HG03521 (cell line): ENCODE measurements around the gene PPDPF.
A peak's percentile ranks its signal among the peaks of the same experiment; 100 is the strongest.

Experiments
- ATAC-seq: cut with Tn5 transposase; IDR thresholded peaks from one replicate; pipeline ENCODE4 v1.9.1; 2021; ENCODE audit warnings: mild to moderate bottlenecking, moderate library complexity; ENCODE audit not compliant: unreplicated experiment

Gene PPDPF

GRCh38 chr20:63536241-63536977 lies 15.8 kb downstream of the PPDPF start:
- ATAC-seq = no peak

GRCh38 chr20:63536997-63537524 lies 16.5 kb downstream of the PPDPF start, which contains the start of gene PTK6:
PTK6 (minus strand) TSS chr20:63537376; CDS start chr20:63537314, 62 bp downstream.
- ATAC-seq = no peak

- ATAC-seq = peak; percentile 80
Measured at GRCh38 chr20:63537525-63538203, 17.1 kb downstream of the PPDPF start.

- ATAC-seq = no peak
Measured at GRCh38 chr20:63538204-63539091, 17.9 kb downstream of the PPDPF start.

DNA sequence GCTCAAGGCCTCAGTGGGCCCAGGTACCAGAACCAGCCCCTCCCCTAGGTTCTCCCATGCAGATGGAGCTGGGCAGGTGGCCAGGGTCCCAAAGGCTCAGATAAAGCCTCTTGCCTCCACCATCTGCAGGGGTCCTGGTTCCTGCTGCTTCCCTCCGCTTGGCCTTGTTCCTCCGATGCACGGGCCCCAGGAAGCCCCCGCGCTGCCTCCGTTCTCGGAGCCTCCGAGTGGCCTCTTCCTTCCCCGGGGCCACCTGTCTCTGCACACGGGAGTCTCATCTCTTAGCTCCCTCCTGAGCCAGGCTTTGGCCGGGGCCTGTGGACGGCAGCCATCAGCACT lies 18.5 kb downstream of the PPDPF start:
- no peak for ATAC-seq

GRCh38 chr20:63539441-63540370 lies 19.1 kb downstream of the PPDPF start:
- ATAC-seq = no peak

DNA sequence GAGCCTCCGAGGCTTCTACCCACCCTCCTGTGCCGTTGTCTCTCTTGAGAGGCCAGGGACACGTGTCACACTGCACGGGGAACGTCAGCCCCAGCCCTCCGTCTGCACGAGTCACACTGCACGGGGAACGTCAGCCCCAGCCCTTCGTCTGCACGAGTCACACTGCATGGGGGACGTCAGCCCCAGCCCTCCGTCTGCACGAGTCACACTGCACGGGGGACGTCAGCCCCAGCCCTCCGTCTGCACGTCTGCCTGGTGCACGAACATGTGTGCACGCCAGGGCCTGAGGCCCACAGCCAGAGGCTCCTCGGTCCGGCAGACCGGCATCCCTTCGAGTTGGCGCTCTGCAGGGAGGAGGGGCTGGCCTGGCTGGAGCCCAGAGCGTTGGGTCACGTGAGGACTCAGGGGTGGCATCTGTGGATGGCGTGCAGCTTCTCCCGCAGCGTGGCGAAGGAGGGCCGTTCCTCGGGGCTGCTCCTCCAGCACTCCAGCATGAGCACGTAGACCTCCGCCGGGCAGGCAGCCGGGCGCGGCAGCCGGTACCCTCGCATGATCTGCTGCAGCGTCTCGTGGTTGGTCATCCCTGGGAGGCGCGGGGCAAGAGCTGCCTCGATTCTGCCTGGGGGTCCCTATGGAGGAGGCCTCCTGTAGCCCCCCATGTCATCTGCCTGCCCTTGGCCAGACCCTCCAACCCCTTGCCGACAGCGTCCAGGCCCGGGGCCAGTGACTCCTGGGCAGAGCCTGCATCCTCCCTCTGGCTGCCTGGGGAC lies 20.0 kb downstream of the PPDPF start:
- no peak for ATAC-seq

- ATAC-seq = no peak
Measured at GRCh38 chr20:63541371-63541770, 20.8 kb downstream of the PPDPF start.

DNA sequence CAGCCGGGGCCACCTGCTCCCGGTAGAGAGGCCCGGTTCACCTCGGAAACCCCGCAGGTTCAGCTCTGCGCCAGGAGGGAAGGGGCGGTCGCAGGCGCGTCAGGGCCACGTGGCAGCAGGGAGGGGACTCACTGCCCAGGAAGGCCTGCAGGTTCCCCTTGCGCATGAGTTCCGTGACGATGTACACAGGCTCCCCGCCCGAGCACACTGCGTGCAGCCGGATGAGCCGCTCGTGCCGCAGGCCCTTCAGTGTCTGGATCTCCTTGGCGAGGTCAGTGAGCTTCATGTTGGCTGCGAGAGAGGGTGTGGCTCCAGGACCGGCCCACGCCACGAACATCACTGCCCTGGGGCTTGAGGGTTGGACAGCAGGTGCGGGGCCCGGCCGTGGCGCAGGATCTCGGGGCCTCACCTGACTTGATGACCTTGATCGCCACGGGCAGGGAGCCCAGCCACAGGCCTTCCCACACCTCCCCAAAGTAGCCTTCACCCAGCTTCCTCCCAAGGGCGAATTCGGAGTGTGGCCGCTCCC lies 21.5 kb downstream of the PPDPF start:
- ATAC-seq = no peak

- ATAC-seq = no peak
Measured at GRCh38 chr20:63542696-63543095, 22.1 kb downstream of the PPDPF start.

DNA sequence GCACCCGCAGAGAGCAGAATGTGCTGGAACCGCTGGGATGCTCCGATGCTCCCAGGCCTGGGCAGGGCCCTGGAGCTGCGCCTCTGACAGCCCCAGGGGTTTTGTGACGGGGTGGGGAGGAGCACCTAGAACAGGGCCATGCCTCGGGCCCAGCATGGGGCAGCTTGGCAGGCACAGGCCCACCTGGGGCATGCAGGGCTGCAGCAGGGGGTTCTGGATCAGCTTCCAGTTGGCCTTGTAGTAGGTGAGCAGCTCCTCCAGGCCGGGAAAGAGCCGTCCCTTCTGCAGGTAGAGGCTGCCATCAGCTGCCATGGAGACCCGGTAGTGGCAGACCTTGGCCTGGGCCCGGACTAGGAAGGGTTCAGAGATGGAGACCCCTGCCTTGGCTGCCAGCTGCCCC lies 22.6 kb downstream of the PPDPF start:
- ATAC-seq = no peak

DNA sequence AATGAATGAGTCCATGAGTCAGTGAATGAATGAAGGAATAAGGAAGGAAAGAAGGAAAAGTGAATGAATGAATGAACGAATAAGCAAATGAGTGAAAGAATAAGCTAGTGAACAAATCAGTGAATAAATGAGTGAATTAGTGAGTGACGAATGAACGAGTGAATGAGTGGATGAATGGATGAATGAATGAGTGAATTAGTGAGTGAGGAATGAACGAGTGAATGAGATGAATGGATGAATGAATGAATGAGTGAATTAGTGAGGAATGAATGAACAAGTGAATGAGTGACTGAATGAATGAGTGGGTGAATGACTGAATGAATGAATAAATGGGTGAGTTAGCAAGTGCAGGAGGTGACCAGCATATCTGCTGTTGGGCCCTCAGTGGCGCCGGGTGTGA lies 23.2 kb downstream of the PPDPF start:
- ATAC-seq = no peak

DNA sequence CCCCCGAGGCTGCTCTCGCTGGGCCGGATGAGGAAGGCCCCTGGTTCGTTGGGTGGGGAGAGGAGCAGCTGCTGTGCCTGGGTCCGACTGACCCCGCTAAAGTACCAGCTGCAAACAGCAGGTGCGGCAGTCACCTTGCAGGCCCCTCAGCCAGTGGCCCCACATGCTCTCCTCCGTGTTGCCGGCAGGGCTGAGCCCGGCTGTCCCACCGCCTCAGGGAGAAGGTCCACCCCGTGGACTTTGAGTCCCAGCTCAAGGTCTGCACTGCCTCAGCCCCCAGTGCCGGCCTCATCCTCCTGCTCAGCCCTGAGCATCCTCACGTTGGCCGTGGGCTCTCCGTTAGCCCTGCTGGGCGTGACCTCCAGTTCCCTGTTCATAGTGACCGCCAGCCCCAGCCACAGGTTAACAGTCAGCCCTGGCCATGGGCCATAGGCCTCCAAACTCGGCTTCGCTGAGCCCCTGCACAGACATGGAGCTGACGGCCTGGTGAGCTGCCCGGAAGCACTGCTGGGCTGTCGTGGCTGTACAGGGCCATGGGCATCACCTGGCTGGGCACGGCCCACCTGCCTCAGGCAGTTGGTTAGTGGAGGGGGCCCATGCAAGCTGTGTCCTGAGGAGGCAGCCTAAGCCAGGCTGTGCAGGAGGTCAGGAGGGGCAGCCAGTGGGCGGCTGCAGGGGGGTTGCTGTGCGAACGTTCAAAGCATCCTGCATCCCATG lies 23.8 kb downstream of the PPDPF start:
- ATAC-seq = no peak

GRCh38 chr20:63544958-63545516 lies 24.5 kb downstream of the PPDPF start:
- no peak for ATAC-seq

- ATAC-seq = no peak
Measured at GRCh38 chr20:63545814-63546213, 25.2 kb downstream of the PPDPF start.

DNA sequence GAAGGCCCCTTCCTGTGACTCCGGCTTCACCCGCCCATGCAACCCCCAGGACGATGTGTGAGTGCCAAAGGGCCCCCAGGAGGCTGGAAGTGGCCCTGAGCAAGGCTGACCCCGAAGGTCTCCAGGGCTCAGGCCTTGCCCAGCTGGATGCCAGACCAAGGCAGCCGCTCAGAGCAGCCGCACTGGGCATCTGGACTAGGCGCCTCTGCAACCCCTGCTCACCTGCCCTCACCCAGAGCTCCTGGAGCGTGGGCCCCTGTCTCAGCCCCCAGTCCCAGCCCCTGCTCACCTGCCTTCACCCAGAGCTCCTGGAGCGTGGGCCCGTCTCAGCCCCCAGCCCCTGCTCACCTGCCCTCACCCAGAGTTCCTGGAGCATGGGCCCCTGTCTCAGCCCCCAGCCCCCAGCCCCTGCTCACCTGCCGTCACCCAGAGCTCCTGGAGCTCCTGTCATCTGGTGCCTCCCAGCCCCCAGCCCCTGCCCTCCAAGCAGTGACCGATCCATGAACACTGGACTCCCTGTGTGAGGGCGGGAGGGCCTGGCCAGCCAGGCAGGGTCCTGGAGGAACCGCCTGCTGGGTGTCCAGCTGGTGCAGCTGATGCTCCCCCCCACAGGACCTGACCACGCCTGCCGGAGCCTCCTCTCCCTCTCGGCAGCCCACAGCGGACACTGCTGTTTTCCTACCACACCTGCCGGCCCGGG lies 25.8 kb downstream of the PPDPF start:
- no peak for ATAC-seq

DNA sequence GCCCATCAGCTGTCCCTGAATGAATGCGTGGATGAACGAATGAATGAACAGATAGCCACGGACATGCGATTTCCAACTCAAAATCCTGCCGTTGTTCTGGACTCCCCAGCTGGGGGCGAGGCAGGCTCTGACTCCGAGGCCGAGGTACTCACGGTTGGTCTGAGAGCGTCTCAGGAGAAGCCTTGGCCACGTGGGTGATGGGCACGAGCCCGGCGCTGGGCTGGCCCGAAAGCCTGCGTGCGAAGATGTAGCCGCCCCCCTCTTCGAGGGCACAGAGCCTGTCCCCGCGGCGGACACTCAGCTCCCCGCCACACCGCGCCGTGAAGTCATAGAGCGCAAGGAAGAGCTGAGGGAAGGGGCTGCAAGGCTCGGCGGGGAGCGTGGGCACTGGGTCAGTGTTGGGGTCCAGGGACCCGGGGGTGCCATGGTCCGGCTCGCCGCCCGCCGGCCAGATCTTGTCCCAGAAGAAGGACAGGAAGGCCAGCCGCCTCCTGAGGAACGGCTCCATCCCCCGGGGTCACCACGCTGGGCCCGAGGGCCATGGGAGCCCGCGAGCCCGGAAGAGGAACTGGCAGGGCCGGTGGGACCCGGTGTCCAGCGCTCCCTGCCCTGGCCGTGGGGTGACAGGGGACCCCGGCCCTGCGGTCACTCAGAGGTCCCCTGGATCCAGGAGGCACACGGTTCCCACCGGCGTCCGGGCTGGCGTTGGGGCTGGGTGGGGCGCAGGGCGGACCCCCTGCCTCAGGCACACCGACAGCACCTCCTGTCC lies 26.6 kb downstream of the PPDPF start:
- ATAC-seq = no peak
